Large intestine (tissue), 3 donors: ENCODE data around the gene SUSD3. TPM values are rescaled to one million over a fixed set of nuclear protein-coding genes. Genes with fewer than 3 reads are reported as not detected.
"Not testable (repeated sequence)": the region's sequence is repeated elsewhere in the genome, so short reads cannot be mapped to it uniquely, and the experiment has no call there.

Experiments
- DNase-seq, 2 donors: peaks; one replicate each; pipeline versions ENCODE4 v3.0.0 to v3.0.0-alpha.2; 2013
- H3K27ac ChIP-seq: one replicate; pipeline ENCODE4 v1.5.1; 2013; ENCODE audit warnings: low read length
- H3K27me3 ChIP-seq: 2 replicates; pipeline ENCODE4 v1.6.1; 2013; ENCODE audit warnings: low read length; ENCODE audit not compliant: control insufficient read depth, insufficient read depth
- H3K36me3 ChIP-seq: 2 replicates; pipeline ENCODE4 v1.6.1; 2013; ENCODE audit warnings: low read length; ENCODE audit not compliant: control insufficient read depth, insufficient read depth
- H3K4me1 ChIP-seq: one replicate; pipeline ENCODE4 v1.6.1; 2013; ENCODE audit warnings: low read length; ENCODE audit not compliant: control insufficient read depth, insufficient read depth
- H3K4me3 ChIP-seq: one replicate; pipeline ENCODE4 v1.5.1; 2013; ENCODE audit warnings: low read length
- H3K9me3 ChIP-seq: one replicate; pipeline ENCODE4 v1.6.1; 2013; ENCODE audit warnings: mild to moderate bottlenecking, low read depth, low read length, moderate library complexity; ENCODE audit not compliant: control insufficient read depth
- WGBS: methylation state at CpG from one replicate; pipeline ENCODE4 v1.1.5; 2013; ENCODE audit warnings: low lambda C conversion rate; ENCODE audit not compliant: insufficient coverage; 5-methylcytosine and 5-hydroxymethylcytosine counted together
- polyA plus RNA-seq: library from polyadenylated mRNA; unstranded; fragments of 120-200 nt; gene quantifications from one replicate; pipeline ENCODE4 v1.2.1, GENCODE V29; 2013

SUSD3 gene
- polyA plus RNA-seq, 1 donor = 7.6 TPM

DNA sequence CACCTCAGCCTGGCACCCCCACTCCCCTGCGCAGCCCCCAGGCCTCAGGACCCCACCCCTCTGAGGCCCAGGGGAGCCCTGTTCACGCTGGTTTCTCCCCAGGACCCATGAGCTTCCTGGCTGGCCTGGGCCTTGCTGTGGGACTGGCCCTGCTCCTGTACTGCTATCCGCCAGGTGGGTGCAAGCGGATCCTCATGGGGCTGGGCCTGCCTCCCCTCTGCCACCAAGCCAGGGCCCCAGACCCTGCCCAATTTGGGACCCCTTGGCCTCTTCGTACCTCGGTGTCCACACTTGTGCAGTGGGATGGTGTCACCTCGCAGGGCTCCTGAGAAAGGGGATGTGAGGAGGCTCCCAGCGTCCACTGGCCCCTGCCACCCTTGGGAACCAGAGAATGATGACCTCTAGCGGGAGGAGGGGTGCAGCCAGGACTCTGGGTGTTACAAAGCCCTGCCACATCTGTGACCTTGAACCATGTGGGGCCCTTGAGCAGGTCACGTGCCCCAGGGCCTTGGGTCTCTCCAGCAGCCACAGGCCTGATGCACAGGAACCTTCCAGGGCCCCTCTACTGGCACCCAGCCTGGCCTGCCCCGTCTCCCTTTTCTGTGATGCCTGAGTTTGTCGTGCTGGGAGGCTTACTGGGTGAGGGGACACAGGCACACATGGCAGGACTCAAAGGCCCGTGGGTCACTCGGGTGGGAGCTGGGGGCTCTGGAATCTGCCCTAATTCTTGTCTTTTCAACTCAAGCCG lies 53.8 kb downstream of the SUSD3 start:
- DNase-seq = no peak
- no peaks in the 10 kb centered on the region for H3K27me3 ChIP-seq
- H3K4me1 ChIP-seq = peaks cover 7% of the 10 kb centered on the region
- H3K9me3 ChIP-seq = no peaks in the 10 kb centered on the region
- H3K27ac ChIP-seq = no peak overlapping the region
- H3K4me3 ChIP-seq = no peak overlapping the region
- no CpG with 5 or more reads among the region's 15 CpGs for WGBS
- peaks cover 51% of the 10 kb centered on the region for H3K36me3 ChIP-seq

DNA sequence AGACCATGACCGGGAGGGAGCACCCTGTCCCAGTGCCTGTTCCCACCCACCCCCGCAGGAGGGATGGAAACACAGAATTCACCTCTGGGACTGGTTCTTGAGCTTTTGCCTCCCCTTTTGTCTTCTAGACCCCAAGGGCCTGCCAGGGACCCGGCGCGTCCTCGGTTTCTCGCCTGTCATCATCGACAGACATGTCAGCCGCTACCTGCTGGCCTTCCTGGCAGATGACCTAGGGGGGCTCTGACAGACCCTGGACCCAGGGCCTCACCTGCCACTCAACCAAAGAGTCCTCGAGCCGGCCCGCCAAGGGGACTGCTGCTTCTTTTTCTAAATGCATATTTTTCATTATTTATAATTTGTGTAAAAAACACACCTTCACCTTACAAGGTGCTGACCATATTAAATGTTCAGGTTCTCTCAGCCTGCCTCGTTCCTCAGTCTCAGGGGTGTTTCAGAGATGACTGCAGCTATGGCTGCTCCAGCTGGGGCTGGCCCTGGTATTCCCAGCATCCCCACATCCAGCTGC lies 54.4 kb downstream of the SUSD3 start:
- no peak overlapping the region for H3K27ac ChIP-seq
- WGBS = no CpG with 5 or more reads among the region's 13 CpGs
- no peaks in the 10 kb centered on the region for H3K27me3 ChIP-seq
- DNase-seq = no peak
- H3K9me3 ChIP-seq = no peaks in the 10 kb centered on the region
- H3K36me3 ChIP-seq = peaks cover 45% of the 10 kb centered on the region
- H3K4me3 ChIP-seq = no peak overlapping the region
- peaks cover 7% of the 10 kb centered on the region for H3K4me1 ChIP-seq

- peaks cover 12% of the 10 kb centered on the region for H3K4me1 ChIP-seq
- no CpG with 5 or more reads among the region's 17 CpGs for whole genome bisulfite sequencing
Measured at GRCh38 chr9:93114169-93114983, 55.9 kb downstream of the SUSD3 start.

GRCh38 chr9:93114984-93115335 lies 56.5 kb downstream of the SUSD3 start:
- H3K27ac ChIP-seq = no peak overlapping the region
- 60% methylated on average over 1 of the region's 5 CpGs for WGBS

More at GRCh38 chr9:93114169-93114983, 55.9 kb downstream of the SUSD3 start:
- H3K36me3 ChIP-seq = peaks cover 39% of the 10 kb centered on the region
- DNase-seq = no peak
- H3K27me3 ChIP-seq = no peaks in the 10 kb centered on the region
- no peak overlapping the region for H3K4me3 ChIP-seq
- no peaks in the 10 kb centered on the region for H3K9me3 ChIP-seq
- H3K27ac ChIP-seq = no peak overlapping the region

GRCh38 chr9:93115486-93116071 lies 57.1 kb downstream of the SUSD3 start:
- Histone ChIP-seq H3K36me3 (peaks cover 39% of the 10 kb centered on the region), H3K9me3 (no peaks in the 10 kb centered on the region), H3K27me3 (no peaks in the 10 kb centered on the region), H3K27ac (no peak overlapping the region), H3K4me3 (no peak overlapping the region), H3K4me1 (peaks cover 23% of the 10 kb centered on the region)
- no CpG with 5 or more reads among the region's 3 CpGs for WGBS
- DNase-seq = no peak

More at GRCh38 chr9:93114984-93115335, 56.5 kb downstream of the SUSD3 start:
- no peaks in the 10 kb centered on the region for H3K27me3 ChIP-seq
- peaks cover 39% of the 10 kb centered on the region for H3K36me3 ChIP-seq
- peaks cover 17% of the 10 kb centered on the region for H3K4me1 ChIP-seq
- no peak for DNase-seq
- H3K4me3 ChIP-seq = no peak overlapping the region
- H3K9me3 ChIP-seq = no peaks in the 10 kb centered on the region

DNA sequence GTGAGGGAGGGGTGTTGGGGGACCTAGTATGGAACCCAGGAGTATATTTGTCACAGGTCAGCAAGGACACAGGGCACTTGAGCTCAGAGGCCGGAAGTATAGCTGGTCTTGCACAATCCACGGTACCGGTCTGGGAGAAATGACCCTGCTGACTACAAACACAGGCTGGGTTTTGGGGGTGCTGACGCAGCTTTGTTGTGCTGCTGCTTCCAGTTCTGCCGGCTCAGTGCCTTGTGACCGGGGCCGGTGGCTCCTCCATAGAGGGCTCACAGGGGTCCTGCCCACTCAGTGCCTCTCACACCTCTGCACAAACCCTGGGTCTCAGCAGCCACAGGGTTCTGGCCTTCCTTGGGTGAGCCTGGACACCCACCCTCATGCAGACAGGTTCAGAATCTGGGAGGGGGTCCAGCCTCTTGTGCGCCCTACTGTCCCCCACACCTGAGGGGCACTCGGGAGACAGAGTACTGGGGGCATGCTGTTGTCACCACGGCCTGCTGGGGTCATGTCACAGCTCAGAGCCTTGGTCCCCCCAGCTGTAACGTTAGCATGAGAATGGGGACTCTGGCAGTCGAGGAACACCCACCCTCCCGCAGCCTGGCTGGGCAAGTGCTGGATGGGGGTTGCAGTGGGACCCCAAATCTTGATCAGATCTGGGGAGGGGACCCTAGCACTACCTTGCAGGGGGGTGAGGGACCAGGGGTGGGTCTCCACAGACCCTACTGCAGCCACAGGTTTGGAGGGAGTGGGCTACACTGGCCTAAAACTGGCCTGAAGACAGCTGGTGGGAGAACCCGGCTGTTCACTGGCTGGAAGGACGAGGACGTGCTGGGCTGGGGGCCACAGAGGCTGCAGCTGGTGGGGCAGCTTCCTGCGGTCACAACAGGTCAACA lies 57.8 kb downstream of the SUSD3 start:
- Histone ChIP-seq H3K4me1 (peaks cover 24% of the 10 kb centered on the region), H3K36me3 (peaks cover 36% of the 10 kb centered on the region)
- WGBS = no CpG with 5 or more reads among the region's 17 CpGs

GRCh38 chr9:93117521-93117920 lies 59.0 kb downstream of the SUSD3 start:
- DNase-seq = not testable (repeated sequence)
- WGBS = no CpG with 5 or more reads among the region's 9 CpGs
- H3K4me1 ChIP-seq = peaks cover 24% of the 10 kb centered on the region

More for the DNA sequence above, 57.8 kb downstream of the SUSD3 start:
- peak overlapping the region; percentile 62 for H3K27ac ChIP-seq
- H3K27me3 ChIP-seq = no peaks in the 10 kb centered on the region
- H3K9me3 ChIP-seq = no peaks in the 10 kb centered on the region
- H3K4me3 ChIP-seq = no peak overlapping the region
- peak; percentile 83 to 89 for DNase-seq

DNA sequence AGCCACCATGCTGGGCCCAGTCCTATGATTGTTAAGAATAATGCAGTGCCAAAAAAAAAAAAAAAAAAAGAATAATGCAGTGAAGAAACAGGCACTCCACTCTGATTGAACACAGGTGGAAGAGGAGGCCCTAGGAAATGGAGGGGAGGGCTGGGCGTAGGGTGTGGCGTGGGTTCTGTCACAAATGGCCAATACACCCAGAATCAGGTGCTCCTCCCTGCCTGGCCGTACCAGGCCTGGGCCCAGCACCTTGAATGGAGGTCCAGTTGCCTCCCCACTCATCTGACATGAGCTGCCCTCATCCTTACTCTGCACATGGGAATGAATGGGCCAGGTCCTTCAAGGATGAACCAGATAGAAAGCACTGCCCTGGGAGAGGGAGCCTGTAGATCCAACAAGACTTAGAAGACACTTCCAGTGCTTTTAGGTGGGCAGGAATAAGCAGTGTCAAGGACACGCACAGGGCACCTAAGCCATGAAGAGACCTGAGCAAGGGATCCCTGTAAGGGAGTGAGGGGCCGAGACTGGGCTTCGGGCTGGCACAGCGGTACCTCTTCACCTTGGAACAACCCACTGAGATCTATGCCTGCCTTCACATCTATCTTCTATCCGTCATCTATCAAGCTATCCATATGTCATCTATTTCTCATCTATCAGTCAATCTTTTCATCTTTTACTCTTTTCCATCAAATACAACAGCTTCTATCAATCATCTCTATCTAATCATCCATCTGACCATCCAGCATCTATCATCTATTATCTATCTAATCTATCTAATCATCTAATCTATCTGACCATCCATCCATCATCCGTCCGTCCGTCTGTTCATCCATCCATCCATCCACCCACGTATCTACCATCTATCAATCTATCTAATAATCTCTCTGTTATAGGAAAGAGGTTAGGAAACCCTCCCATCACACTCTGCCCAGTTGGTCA lies 59.7 kb downstream of the SUSD3 start:
- H3K4me1 ChIP-seq = peaks cover 24% of the 10 kb centered on the region
- no peak for DNase-seq

More at GRCh38 chr9:93117521-93117920, 59.0 kb downstream of the SUSD3 start:
- H3K27ac ChIP-seq, H3K4me3 ChIP-seq, H3K9me3 ChIP-seq, H3K27me3 ChIP-seq: not testable (repeated sequence)
- H3K36me3 ChIP-seq = peaks cover 36% of the 10 kb centered on the region

More for the DNA sequence above, 59.7 kb downstream of the SUSD3 start:
- H3K4me3 ChIP-seq = no peak overlapping the region
- peaks cover 36% of the 10 kb centered on the region for H3K36me3 ChIP-seq
- 89% methylated on average over 5 of the region's 12 CpGs for WGBS
- H3K27ac ChIP-seq = no peak overlapping the region
- no peaks in the 10 kb centered on the region for H3K9me3 ChIP-seq
- H3K27me3 ChIP-seq = no peaks in the 10 kb centered on the region
